Astrocyte of the spinal cord (primary cell): ENCODE measurements around the gene CRNN.
A peak's percentile ranks its signal among the peaks of the same experiment; 100 is the strongest.

Experiments used
- DNase-seq: peaks from one replicate; pipeline ENCODE4 v3.0.0; 2011; ENCODE audit warnings: low read depth, low spot score
- H3K4me3 ChIP-seq: 2 replicates; pipeline ENCODE4 v1.5.1; 2011; ENCODE audit warnings: low read depth, mild to moderate bottlenecking, low read length, moderate library complexity
- in situ Hi-C: cut with HindIII; loops from 2 replicates; pipeline ENCODE4 v1.10.0; 2017; ENCODE audit warnings: low sequenced_read_pairs
- TF ChIP-seq, protein P1 (sequence below): IDR thresholded peaks from 2 replicates; pipeline ENCODE4 v1.5.1; 2012; ENCODE audit warnings: low read depth, mild to moderate bottlenecking, low read length, inconsistent platforms

The CRNN gene

DNA sequence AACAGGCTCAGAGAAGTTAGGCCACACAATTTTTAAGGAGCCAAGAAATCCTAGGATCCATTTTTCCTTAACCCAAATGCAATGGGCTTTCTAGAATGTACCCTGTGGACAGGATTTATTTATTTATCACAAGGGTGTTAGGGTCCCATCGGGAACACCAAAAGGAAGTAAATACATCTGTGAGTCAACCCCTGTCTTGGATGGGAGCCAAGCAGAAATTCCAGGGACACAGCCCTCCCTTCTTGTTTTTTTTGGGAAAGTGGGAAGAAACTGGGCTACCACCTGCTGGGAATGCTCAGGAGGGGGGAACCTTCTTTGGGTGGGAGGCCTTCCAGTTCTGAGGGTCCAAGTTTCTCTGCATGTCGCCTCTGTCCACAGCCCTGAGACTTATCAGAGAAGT lies 1.3 kb downstream of the CRNN start:
- DNase-seq: no peak
- no peak overlapping the region for H3K4me3 ChIP-seq
- TF ChIP-seq, protein P1, sequence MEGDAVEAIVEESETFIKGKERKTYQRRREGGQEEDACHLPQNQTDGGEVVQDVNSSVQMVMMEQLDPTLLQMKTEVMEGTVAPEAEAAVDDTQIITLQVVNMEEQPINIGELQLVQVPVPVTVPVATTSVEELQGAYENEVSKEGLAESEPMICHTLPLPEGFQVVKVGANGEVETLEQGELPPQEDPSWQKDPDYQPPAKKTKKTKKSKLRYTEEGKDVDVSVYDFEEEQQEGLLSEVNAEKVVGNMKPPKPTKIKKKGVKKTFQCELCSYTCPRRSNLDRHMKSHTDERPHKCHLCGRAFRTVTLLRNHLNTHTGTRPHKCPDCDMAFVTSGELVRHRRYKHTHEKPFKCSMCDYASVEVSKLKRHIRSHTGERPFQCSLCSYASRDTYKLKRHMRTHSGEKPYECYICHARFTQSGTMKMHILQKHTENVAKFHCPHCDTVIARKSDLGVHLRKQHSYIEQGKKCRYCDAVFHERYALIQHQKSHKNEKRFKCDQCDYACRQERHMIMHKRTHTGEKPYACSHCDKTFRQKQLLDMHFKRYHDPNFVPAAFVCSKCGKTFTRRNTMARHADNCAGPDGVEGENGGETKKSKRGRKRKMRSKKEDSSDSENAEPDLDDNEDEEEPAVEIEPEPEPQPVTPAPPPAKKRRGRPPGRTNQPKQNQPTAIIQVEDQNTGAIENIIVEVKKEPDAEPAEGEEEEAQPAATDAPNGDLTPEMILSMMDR: no peak
- in situ Hi-C loops: no loop called here

DNA sequence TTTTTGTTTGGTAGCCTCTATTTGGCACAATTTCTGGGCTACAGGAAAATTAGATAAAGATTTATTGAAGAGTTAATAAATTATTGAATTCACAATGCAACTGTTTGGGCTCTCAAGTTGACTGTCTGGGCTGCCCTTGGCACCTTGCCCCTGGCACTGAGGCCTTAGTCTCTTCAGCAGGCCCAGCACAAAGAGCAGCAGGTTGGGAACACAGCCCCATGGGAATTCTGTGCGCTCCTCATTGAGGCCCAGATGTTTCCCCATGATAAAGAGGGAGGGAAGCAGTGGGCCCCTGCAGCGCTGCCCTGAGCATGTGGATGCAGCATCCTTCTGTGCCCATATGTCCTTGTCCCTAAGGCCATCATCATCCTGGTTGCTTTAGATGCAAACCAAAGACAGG lies 2.9 kb downstream of the CRNN start:
- H3K4me3 ChIP-seq: no peak overlapping the region
- TF ChIP-seq, protein P1: no peak
- no peak for DNase-seq
- in situ Hi-C loops: no loop called here

DNA sequence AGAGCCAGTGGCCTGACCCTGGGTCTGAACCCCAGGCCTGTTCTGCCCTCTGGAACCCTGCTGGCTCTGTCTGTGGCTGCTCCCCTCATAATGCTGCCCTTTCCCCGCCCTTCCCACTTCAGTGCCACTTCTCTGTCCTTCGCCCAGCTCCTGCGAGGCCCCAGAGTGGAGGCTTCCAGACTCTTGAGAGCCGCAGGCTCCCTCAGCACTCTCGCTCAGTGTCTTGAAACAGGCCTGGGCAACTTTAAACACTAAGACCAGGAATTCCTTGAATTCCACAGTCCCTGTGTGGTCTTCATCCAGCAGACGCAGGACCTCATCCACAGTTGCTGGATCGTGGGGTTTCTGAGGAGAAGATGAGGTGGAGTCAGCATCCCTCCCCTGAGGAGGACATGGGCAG lies 3.5 kb downstream of the CRNN start:
- no peak overlapping the region for H3K4me3 ChIP-seq
- TF ChIP-seq, protein P1: no peak
- in situ Hi-C loops: no loop called here
- peak; percentile 10 for DNase-seq

DNA sequence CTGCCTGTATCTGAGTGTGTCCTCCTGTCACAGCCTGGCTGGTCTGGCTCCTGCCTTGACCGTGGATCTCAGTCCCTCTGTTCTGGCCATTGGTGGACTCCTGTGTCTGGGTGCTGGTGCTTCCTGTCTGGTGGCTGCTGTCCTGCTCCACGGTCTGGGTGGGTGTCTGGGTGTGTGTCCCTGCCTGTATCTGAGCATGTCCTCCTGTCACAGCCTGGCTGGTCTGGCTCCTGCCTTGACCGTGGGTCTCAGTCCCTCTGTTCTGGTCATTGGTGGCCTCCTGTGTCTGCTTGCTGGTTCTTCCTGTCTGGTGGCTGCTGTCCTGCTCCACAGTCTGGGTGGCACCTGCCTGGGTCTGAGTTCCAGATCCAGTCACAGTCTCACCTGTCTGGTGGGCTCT lies 4.0 kb downstream of the CRNN start:
- DNase-seq: no peak
- in situ Hi-C loops: no loop called here
- TF ChIP-seq, protein P1: no peak
- no peak overlapping the region for H3K4me3 ChIP-seq

DNA sequence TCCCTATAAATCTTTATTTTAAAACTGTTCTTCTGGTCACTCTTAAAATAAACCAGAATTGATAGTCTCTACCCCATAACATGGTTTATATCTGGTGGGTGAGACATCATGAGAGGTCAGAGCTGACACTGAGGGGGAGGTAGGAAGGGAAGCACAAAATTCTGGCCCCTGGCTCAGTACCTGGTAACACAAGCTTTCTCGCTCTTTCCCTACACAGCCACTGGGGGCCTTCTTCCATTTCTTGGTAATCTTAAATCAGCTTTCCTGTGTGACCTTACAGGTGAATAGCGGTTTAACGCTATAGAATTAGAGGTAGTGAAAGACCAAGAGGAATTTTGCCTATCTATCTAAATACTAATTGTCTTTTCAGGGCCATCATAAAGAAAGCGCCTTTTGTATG lies 5.4 kb downstream of the CRNN start:
- no peak overlapping the region for H3K4me3 ChIP-seq
- no peak for DNase-seq
- in situ Hi-C loops: no loop called here
- TF ChIP-seq, protein P1: no peak

DNA sequence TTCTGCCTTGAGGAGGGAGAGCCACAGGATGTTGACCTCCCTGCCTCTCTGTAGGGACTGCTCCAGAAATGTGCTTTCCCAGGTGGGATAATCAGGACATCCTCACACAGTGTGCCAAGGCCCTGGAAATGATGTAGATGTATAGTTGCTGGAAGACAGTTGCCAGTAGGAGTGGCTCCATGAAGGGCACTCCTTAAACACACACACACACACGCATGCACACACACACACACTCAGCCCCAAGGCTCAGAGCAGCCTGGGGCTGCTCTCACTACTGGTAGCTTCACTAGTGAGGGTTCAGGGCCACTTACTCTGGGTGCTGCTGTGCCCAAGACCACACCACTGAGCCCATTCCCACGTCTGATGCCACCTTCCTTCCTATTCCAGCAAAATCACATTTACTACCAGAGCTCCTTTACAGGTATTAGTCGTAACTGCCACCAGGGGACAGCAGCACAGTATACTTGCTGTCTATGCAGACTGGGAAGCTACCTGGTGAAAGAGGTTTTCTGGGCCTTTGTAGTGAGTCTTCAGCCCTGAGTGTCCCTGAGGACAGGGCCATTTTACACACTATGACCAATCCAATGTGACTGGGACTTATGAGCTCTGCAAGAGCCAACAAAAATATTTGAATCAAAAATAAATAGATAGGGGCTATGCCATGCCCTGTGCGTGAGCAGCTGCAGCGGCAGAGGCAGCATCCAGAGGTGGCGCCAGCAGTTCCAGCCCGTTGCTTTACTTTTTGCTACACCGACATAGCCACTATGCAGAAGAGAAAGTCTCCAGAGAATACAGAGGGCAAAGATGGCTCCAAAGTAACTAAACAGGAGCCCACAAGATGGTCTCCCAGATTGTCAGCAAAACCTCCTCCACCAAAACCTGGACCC lies 15.0 kb downstream of the CRNN start:
- TF ChIP-seq, protein P1: peak; percentile 37
- in situ Hi-C loops: no loop called here
- no peak overlapping the region for H3K4me3 ChIP-seq
- DNase-seq: no peak
